ENCODE results near the gene BRF1.

- no peak for TF ChIP-seq POLR2A (IDR thresholded peaks at IDR 0.05)
- TF ChIP-seq CTCF (IDR thresholded peaks at IDR 0.05) = no peak
Observed at GRCh38 chr14:105168093-105168420, 132.7 kb downstream of the BRF1 start.

Measured in thyroid gland (tissue), 4 donors.